AG09309 (cell line): ENCODE results near the gene CEBPA.
"Not testable (repeated sequence)": the region's sequence is repeated elsewhere in the genome, so short reads cannot be mapped to it uniquely, and the experiment has no call there.

ENCODE experiments used
- DNase-seq: peaks from one replicate; pipeline ENCODE4 v3.0.0-alpha.2; 2010; ENCODE audit warnings: low read depth
- H3K4me3 ChIP-seq: 2 replicates; pipeline ENCODE4 v1.5.1; 2011; ENCODE audit warnings: mild to moderate bottlenecking, low read depth, low read length, moderate library complexity; ENCODE audit not compliant: control insufficient read depth
- CTCF ChIP-seq: IDR thresholded peaks from 2 replicates; pipeline ENCODE4 v1.5.1; 2011; ENCODE audit warnings: mild to moderate bottlenecking, low read depth, low read length, inconsistent platforms; ENCODE audit not compliant: insufficient read depth, control insufficient read depth; ENCODE audit errors: missing control alignments

The CEBPA gene

GRCh38 chr19:33329060-33329459 is 26.7 kb upstream of the CEBPA start:
- DNase-seq, result no peak
- no peak overlapping the region for H3K4me3 ChIP-seq
- TF ChIP-seq CTCF, result no peak

DNA sequence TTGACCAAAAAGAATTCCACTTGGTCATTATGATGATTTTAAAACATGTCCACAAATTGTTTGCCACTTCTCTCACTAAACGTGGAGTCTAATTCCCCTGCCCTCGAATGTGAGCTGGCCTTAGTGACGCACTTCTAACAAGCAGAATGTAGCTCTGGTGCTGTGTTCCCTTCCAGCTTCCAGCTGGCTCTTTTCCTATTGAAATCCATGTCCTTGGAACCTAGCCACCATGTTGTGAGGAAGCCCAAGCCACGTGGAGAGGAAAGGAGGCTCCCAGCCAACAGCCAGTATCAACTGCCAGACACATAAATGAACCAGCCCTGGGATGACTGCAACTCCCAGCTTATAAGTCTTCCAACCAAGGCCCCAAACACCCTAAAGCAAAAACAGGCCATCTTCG is 23.6 kb upstream of the CEBPA start:
- no peak overlapping the region for H3K4me3 ChIP-seq
- no peak for TF ChIP-seq CTCF
- no peak for DNase-seq

- TF ChIP-seq CTCF, result no peak
- DNase-seq, result no peak
- no peak overlapping the region for H3K4me3 ChIP-seq
These were observed 22.3 kb upstream of the CEBPA start for GRCh38 chr19:33324628-33325027.

- no peak for TF ChIP-seq CTCF
- DNase-seq, result no peak
- H3K4me3 ChIP-seq, result no peak overlapping the region
These were observed 20.9 kb upstream of the CEBPA start for GRCh38 chr19:33323093-33323820.

DNA sequence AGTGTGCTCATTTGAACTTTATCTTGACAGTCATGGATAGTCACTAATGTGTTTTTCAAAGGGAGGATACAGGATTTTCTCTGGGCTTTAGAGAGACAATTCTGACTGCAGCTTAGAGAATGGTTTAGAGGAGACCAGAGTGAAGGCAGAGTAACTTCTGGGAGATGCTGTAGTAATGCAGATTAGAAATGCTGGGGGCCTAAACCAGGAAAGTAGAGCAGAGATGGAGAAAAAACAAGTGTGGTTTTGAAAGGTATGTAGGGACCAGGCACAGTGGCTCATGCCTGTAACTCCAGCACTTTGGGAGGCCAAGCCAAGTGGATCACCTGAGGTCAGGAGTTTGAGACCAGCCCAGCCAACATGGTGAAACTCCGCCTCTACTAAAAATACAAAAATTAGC is 18.3 kb upstream of the CEBPA start:
- no peak overlapping the region for H3K4me3 ChIP-seq
- TF ChIP-seq CTCF, result no peak
- no peak for DNase-seq

DNA sequence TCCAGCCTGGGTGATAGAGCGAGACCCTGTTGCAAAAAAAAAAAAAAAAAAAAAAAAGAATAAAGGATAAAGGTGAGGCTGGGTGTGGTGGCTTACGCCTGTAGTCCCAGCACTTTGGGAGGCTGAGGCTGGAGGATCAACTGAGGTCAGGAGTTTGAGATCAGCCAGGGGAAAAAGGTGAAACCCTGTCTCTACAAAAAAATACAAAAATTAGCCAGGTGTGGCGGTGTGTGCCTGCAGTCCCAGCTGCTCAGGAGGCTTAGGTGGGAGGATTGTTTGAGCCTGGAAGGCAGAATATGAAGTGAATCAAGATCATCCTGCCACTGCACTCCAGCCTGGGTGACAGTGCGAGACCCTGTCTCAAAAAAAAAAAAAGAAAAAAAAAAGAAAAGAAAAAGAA is 15.7 kb upstream of the CEBPA start:
- DNase-seq, H3K4me3 ChIP-seq: not testable (repeated sequence)

- DNase-seq, result no peak
- no peak overlapping the region for H3K4me3 ChIP-seq
- no peak for TF ChIP-seq CTCF
These were observed 15.2 kb upstream of the CEBPA start for GRCh38 chr19:33317517-33317916.
